DND-41 (cell line): ENCODE results near the gene SESTD1.

Experiments
- EZH2 ChIP-seq: IDR thresholded peaks from 3 replicates; pipeline ENCODE4 v1.6.1; 2012; ENCODE audit warnings: borderline replicate concordance, low read depth, mild to moderate bottlenecking, moderate library complexity, low read length, inconsistent platforms; ENCODE audit not compliant: severe bottlenecking
- TF ChIP-seq, protein P1 (sequence below): IDR thresholded peaks from 2 replicates; pipeline ENCODE4 v1.5.1; 2012; ENCODE audit warnings: borderline replicate concordance, low read length, moderate library complexity, mild to moderate bottlenecking; ENCODE audit not compliant: poor library complexity, severe bottlenecking; ENCODE audit errors: extremely low read depth

DNA sequence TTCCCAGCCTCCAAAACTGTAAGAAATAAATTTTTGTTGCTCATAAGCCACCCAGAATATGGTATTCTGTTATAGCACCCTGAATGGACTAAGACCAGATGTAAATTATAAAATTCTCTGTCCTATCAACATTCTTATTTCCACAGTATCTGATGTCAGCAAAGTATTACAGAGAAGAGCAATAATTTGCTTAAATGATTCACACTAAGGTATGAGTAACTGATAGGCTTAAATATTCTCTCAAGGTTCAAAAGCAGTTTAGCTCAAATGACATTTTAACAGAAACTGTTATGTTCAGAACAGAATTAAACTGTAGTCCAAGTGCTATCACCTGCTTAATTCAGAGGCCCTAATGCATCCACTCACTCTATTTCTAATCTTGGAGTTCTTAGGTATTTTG lies 12.8 kb downstream of the SESTD1 start:
- no peak for TF ChIP-seq EZH2
- TF ChIP-seq, protein P1, sequence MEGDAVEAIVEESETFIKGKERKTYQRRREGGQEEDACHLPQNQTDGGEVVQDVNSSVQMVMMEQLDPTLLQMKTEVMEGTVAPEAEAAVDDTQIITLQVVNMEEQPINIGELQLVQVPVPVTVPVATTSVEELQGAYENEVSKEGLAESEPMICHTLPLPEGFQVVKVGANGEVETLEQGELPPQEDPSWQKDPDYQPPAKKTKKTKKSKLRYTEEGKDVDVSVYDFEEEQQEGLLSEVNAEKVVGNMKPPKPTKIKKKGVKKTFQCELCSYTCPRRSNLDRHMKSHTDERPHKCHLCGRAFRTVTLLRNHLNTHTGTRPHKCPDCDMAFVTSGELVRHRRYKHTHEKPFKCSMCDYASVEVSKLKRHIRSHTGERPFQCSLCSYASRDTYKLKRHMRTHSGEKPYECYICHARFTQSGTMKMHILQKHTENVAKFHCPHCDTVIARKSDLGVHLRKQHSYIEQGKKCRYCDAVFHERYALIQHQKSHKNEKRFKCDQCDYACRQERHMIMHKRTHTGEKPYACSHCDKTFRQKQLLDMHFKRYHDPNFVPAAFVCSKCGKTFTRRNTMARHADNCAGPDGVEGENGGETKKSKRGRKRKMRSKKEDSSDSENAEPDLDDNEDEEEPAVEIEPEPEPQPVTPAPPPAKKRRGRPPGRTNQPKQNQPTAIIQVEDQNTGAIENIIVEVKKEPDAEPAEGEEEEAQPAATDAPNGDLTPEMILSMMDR, result no peak
